Endodermal cell (in vitro differentiated cells): ENCODE data around the gene PIP4K2C. TPM values are rescaled to one million over a fixed set of nuclear protein-coding genes. Genes with fewer than 3 reads are reported as not detected.
"Not testable (repeated sequence)": the region's sequence is repeated elsewhere in the genome, so short reads cannot be mapped to it uniquely, and the experiment has no call there.

ENCODE experiments used
- DNase-seq: peaks from one replicate; pipeline ENCODE4 v3.0.0-alpha.2; 2017
- H3K27ac ChIP-seq: 2 replicates; pipeline ENCODE4 v1.5.1; 2013; ENCODE audit warnings: mild to moderate bottlenecking, low read depth, low read length, moderate library complexity
- H3K27me3 ChIP-seq: 2 replicates; pipeline ENCODE4 v1.6.1; 2013; ENCODE audit warnings: mild to moderate bottlenecking, low read length, moderate library complexity; ENCODE audit not compliant: insufficient read depth, control insufficient read depth, poor library complexity, severe bottlenecking
- H3K36me3 ChIP-seq: 2 replicates; pipeline ENCODE4 v1.7.0; 2013; ENCODE audit warnings: mild to moderate bottlenecking, low read length, moderate library complexity; ENCODE audit not compliant: control insufficient read depth, insufficient read depth
- H3K4me1 ChIP-seq: one replicate; pipeline ENCODE4 v1.7.0; 2013; ENCODE audit warnings: low read length; ENCODE audit not compliant: control insufficient read depth, insufficient read depth
- H3K4me3 ChIP-seq: 2 replicates; pipeline ENCODE4 v1.5.1; 2013; ENCODE audit warnings: mild to moderate bottlenecking, low read length, moderate library complexity
- H3K9ac ChIP-seq: 2 replicates; pipeline ENCODE4 v1.6.1; 2013; ENCODE audit warnings: mild to moderate bottlenecking, low read length, moderate library complexity; ENCODE audit not compliant: poor library complexity, severe bottlenecking; ENCODE audit errors: extremely low read depth
- H3K9me3 ChIP-seq: 2 replicates; pipeline ENCODE4 v1.6.1; 2013; ENCODE audit warnings: mild to moderate bottlenecking, low read length, moderate library complexity; ENCODE audit not compliant: control insufficient read depth
- H3K27ac Mint-ChIP-seq: 2 replicates; pipeline ENCODE4 v1.8.0; 2020; ENCODE audit warnings: mixed read lengths
- H3K27me3 Mint-ChIP-seq: 2 replicates; pipeline ENCODE4 v1.8.0; 2021; ENCODE audit warnings: mild to moderate bottlenecking, mixed read lengths; ENCODE audit not compliant: insufficient read depth
- H3K36me3 Mint-ChIP-seq: 2 replicates; pipeline ENCODE4 v1.8.0; 2020; ENCODE audit warnings: low read depth, mixed read lengths
- H3K4me1 Mint-ChIP-seq: 2 replicates; pipeline ENCODE4 v1.8.0; 2020; ENCODE audit warnings: mixed read lengths
- H3K4me3 Mint-ChIP-seq: 2 replicates; pipeline ENCODE4 v1.8.0; 2020; ENCODE audit warnings: mild to moderate bottlenecking, moderate library complexity, mixed read lengths
- H3K9me3 Mint-ChIP-seq: 2 replicates; pipeline ENCODE4 v1.8.0; 2020; ENCODE audit warnings: mild to moderate bottlenecking, mixed read lengths
- CTCF ChIP-seq: fragments of 200-600 bp; sonication (generic); conservative IDR thresholded peaks from 2 replicates; pipeline ENCODE4 v1.5.0; 2021; ENCODE audit warnings: antibody characterized with exemption, mild to moderate bottlenecking
- WGBS, 2 experiments: methylation state at CpG; one replicate each; pipeline versions ENCODE4 v1.1.5 to v1.1.7; 2013; ENCODE audit warnings: missing lambda C conversion rate in 2 of 2, mixed read lengths in 1 of 2; ENCODE audit not compliant: insufficient coverage in 1 of 2, insufficient read length in 1 of 2; 5-methylcytosine and 5-hydroxymethylcytosine counted together
- total RNA-seq, 2 donors: library from RNA; stranded (reverse); fragmentation: NEBNext Ultra II Directional in 1 of 2; extraction: Animal tissue kit (Norgen Biotek cat#: 25700) in 1 of 2; gene quantifications; 2 replicates in 1 of 2; 3 replicates in 1 of 2; pipeline ENCODE4 v1.2.1, GENCODE V29; 2021

Gene PIP4K2C
- total RNA-seq, 2 donors from 2014 or later, result 40.9 to 45.5 TPM

- no peak overlapping the region for H3K4me3 ChIP-seq
- H3K36me3 Mint-ChIP-seq, result peaks cover 18% of the 10 kb centered on the region
- peaks cover 7% of the 10 kb centered on the region for H3K36me3 ChIP-seq
- no peak for TF ChIP-seq CTCF
- no peaks in the 10 kb centered on the region for H3K9me3 Mint-ChIP-seq
- H3K27ac Mint-ChIP-seq, result no peak overlapping the region
- H3K27me3 Mint-ChIP-seq, result peaks cover 97% of the 10 kb centered on the region
- no peak for DNase-seq
- H3K27me3 ChIP-seq, result peaks cover 75% of the 10 kb centered on the region
- H3K4me1 Mint-ChIP-seq, result peaks cover 25% of the 10 kb centered on the region
- no peak overlapping the region for H3K4me3 Mint-ChIP-seq
- 66 to 81% methylated on average over 5 to 9 of the region's 11 CpGs for WGBS, 2 experiments
- H3K4me1 ChIP-seq, result no peaks in the 10 kb centered on the region
- H3K27ac ChIP-seq, result no peak overlapping the region
- H3K9me3 ChIP-seq, result no peaks in the 10 kb centered on the region
- H3K9ac ChIP-seq, result no peak overlapping the region
These were observed 26.9 kb downstream of the PIP4K2C start for GRCh38 chr12:57617942-57618341.

- H3K9me3 ChIP-seq, H3K36me3 ChIP-seq, H3K9me3 Mint-ChIP-seq, H3K4me3 ChIP-seq, H3K27ac Mint-ChIP-seq, H3K4me1 ChIP-seq, H3K27ac ChIP-seq, H3K4me3 Mint-ChIP-seq, H3K9ac ChIP-seq, DNase-seq: not testable (repeated sequence)
- peaks cover 80% of the 10 kb centered on the region for H3K27me3 ChIP-seq
- Mint-ChIP-seq H3K36me3 (peaks cover 18% of the 10 kb centered on the region), H3K4me1 (peaks cover 25% of the 10 kb centered on the region), H3K27me3 (peaks cover 97% of the 10 kb centered on the region)
- WGBS, 2 experiments, result 88 to 100% methylated on average over 4 to 6 of the region's 6 CpGs
These were observed 27.4 kb downstream of the PIP4K2C start for GRCh38 chr12:57618431-57618830.

DNA sequence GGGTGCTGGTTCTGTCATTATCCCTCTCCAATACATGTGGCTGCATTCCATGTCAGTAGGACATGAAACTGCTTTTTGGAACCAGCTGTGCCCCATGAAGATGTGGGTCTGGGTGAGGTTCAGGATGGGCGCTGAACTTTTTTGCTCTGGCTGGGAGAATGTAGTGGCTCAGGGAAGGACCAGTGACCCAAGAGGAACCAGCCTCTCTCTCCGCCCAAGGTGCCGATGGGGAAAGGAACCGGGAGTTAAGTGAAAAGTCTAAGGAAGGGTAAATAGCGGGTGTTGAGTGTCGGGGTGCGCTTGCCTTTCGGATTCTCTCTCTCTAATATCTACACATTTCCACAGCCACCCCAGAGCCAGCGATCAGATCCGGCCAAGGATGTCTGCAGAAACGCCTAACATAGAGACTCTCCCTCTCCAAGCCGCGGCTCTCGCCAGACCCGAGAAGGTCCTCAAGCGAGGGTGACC lies 28.0 kb downstream of the PIP4K2C start:
- no peak for TF ChIP-seq CTCF
- Mint-ChIP-seq H3K4me1 (peaks cover 25% of the 10 kb centered on the region), H3K9me3 (no peaks in the 10 kb centered on the region), H3K27me3 (peaks cover 98% of the 10 kb centered on the region), H3K27ac (no peak overlapping the region), H3K4me3 (peak overlapping the region; percentile 48), H3K36me3 (peaks cover 17% of the 10 kb centered on the region)
- H3K9ac ChIP-seq, result no peak overlapping the region
- peaks cover 7% of the 10 kb centered on the region for H3K36me3 ChIP-seq
- no peak overlapping the region for H3K4me3 ChIP-seq
- no peaks in the 10 kb centered on the region for H3K9me3 ChIP-seq
- peaks cover 85% of the 10 kb centered on the region for H3K27me3 ChIP-seq
- no peaks in the 10 kb centered on the region for H3K4me1 ChIP-seq
- H3K27ac ChIP-seq, result no peak overlapping the region
- DNase-seq, result no peak
- 55 to 64% methylated on average over 4 to 16 of the region's 16 CpGs for WGBS, 2 experiments
